RWPE2 (cell line): ENCODE data around the gene SUGCT.

Experiments used
- ATAC-seq: fragments of 200-7000 bp; cut with Tn5 transposase; 3 replicates; pipeline ENCODE4 v1.9.1; 2021; ENCODE audit warnings: low read depth
- DNase-seq: peaks from one replicate; pipeline ENCODE4 v3.0.0-alpha.2; 2020; ENCODE audit warnings: low spot score
- H3K27ac ChIP-seq: fragments of 450-650 bp; 2 replicates; pipeline ENCODE4 v1.5.1; 2017; ENCODE audit warnings: mild to moderate bottlenecking; ENCODE audit not compliant: poor library complexity, severe bottlenecking
- H3K27me3 ChIP-seq: fragments of 250-450 bp; sonication (Bioruptor Pico); 2 replicates; pipeline ENCODE4 v1.5.1; 2021; ENCODE audit warnings: mild to moderate bottlenecking, moderate library complexity; ENCODE audit not compliant: insufficient read depth, poor library complexity, severe bottlenecking
- H3K36me3 ChIP-seq: fragments of 250-450 bp; sonication (Bioruptor Pico); 2 replicates; pipeline ENCODE4 v1.5.1; 2020; ENCODE audit warnings: low read depth, mild to moderate bottlenecking, moderate library complexity
- H3K4me1 ChIP-seq: fragments of 250-450 bp; sonication (Bioruptor Pico); 2 replicates; pipeline ENCODE4 v1.5.1; 2021; ENCODE audit warnings: mild to moderate bottlenecking, moderate library complexity; ENCODE audit not compliant: insufficient read depth, poor library complexity, severe bottlenecking
- H3K4me3 ChIP-seq: fragments of 250-450 bp; sonication (Bioruptor Pico); 2 replicates; pipeline ENCODE4 v1.5.1; 2021; ENCODE audit warnings: mild to moderate bottlenecking, moderate library complexity; ENCODE audit not compliant: severe bottlenecking
- H3K9me3 ChIP-seq: fragments of 250-450 bp; sonication (Bioruptor Pico); 2 replicates; pipeline ENCODE4 v1.5.1; 2021; ENCODE audit warnings: mild to moderate bottlenecking, moderate library complexity; ENCODE audit not compliant: severe bottlenecking
- CTCF ChIP-seq: fragments of 450-650 bp; IDR thresholded peaks from one replicate; pipeline ENCODE4 v1.5.1; 2017; ENCODE audit warnings: mild to moderate bottlenecking, moderate library complexity; ENCODE audit not compliant: poor library complexity, severe bottlenecking

Gene SUGCT

GRCh38 chr7:40704172-40704571 is 569.4 kb downstream of the SUGCT start:
- no peak overlapping the region for H3K27ac ChIP-seq
- H3K4me1 ChIP-seq = peaks cover 2% of the 10 kb centered on the region
- no peak overlapping the region for H3K4me3 ChIP-seq
- H3K27me3 ChIP-seq = no peaks in the 10 kb centered on the region
- DNase-seq (no peak), ATAC-seq (no peak)
- H3K9me3 ChIP-seq = no peaks in the 10 kb centered on the region
- TF ChIP-seq CTCF = no peak
- H3K36me3 ChIP-seq = no peaks in the 10 kb centered on the region

GRCh38 chr7:40706829-40707228 is 572.0 kb downstream of the SUGCT start:
- no peaks in the 10 kb centered on the region for H3K9me3 ChIP-seq
- DNase-seq (no peak), ATAC-seq (no peak)
- H3K4me3 ChIP-seq = no peak overlapping the region
- H3K4me1 ChIP-seq = peaks cover 7% of the 10 kb centered on the region
- H3K27me3 ChIP-seq = no peaks in the 10 kb centered on the region
- H3K36me3 ChIP-seq = no peaks in the 10 kb centered on the region
- TF ChIP-seq CTCF = no peak
- no peak overlapping the region for H3K27ac ChIP-seq

DNA sequence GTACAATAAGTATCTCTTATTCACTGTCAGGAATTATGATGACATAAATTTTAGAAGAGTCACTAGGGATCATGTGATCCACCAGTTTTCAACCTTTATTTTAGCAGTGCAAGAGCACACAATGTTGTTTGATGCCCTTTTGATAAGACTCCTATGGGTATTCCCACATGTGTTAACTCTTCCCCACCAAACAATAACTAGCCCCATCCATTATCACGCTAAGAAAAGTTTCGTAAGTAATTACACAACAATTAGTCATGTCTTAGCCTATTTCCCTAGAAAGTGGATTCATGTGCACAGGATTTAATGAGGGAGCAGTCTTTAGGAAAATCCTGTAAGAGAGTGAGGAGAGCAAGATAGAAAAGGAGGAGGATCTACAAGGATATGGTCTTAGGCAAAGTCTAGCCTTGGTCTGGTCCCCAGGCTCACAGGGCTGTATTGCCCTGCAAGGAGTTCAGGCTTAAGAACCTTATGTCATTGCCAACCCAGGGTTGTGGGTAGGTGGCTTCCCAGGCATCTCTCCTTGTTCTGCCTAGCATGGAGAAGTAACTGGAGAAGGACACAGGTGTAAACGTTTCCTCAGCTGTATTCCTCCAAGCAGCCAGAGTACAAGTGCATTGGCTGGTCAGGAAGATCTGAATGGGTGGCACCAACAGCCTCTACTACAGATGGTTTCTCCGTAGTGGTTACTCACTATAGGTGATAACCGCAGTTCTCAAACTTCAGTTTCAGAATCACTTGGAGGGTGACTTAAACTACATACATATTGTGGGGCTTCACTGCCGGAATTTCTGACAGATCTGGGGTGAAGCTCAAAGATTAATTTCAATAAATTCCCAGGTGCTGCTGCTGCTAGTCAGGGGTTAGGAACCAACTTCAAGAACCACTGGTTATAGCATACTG is 574.5 kb downstream of the SUGCT start:
- Histone ChIP-seq H3K27ac (no peak overlapping the region), H3K9me3 (no peaks in the 10 kb centered on the region), H3K27me3 (no peaks in the 10 kb centered on the region), H3K36me3 (no peaks in the 10 kb centered on the region), H3K4me1 (peaks cover 6% of the 10 kb centered on the region), H3K4me3 (no peak overlapping the region)
- no peak for DNase-seq
- ATAC-seq = peak; percentile 57; the same call in 2 of the 3 replicates
- TF ChIP-seq CTCF = no peak

DNA sequence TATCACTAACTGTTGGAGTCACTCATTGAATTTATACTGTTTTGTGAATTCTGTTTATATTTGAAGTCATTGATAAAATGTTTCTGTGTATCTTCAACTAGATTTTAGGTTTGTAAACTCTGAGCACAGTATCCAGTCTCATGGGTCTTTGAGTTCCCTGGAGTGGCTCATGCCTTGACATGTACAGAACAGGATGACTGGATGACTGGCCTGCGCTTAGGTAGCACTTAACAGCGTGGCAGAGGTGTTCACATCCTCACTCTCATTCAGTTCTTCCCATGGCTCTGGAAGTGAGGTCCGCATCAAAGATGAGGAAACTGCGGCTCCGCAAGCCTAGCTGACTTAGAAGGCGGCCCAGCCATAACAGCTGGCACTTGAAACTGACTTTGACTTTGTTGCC is 576.9 kb downstream of the SUGCT start:
- Histone ChIP-seq H3K4me3 (no peak overlapping the region), H3K36me3 (no peaks in the 10 kb centered on the region), H3K4me1 (peaks cover 16% of the 10 kb centered on the region), H3K9me3 (no peaks in the 10 kb centered on the region), H3K27me3 (no peaks in the 10 kb centered on the region), H3K27ac (no peak overlapping the region)
- no peak for TF ChIP-seq CTCF
- DNase-seq (no peak), ATAC-seq (peak; percentile 70)

DNA sequence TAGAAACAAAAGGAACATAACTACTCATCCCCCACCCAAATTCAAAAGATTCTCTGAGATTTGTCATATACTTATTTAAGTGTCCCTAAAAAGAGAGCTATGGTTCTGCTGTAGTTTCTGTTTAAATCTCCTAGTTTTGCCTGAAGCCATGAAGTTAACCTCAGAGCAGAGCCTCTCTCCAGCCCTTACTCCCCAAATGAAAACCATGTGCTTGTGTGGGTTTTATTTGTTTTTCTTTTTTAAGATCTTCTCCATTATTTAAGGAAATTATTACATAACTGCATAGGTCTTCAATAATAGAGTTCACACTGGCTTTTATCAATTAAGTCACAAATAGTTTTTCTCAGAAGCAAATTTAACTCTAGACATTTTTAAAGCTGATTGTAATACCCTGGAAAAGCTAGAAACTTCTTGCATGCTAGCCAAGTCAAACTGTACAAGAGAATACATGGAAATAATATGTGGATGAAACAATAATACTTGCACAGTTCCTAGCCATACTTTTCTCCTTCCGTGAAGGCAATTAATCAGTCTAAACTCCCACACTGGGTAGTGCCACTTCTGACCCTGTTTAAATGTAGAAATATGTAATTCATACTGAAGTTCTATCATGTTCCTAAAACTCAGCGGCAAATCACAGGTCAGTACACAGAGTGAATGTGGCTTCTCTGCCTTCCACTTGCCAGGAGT is 579.7 kb downstream of the SUGCT start:
- H3K27ac ChIP-seq = no peak overlapping the region
- DNase-seq (no peak), ATAC-seq (no peak)
- TF ChIP-seq CTCF = no peak
- H3K9me3 ChIP-seq = no peaks in the 10 kb centered on the region
- peaks cover 28% of the 10 kb centered on the region for H3K4me1 ChIP-seq
- H3K27me3 ChIP-seq = no peaks in the 10 kb centered on the region
- H3K4me3 ChIP-seq = no peak overlapping the region
- no peaks in the 10 kb centered on the region for H3K36me3 ChIP-seq
